ENCODE measurements around the gene TCHP. TPM values are rescaled to one million over a fixed set of nuclear protein-coding genes. Genes with fewer than 3 reads are reported as not detected.
"Not testable (repeated sequence)": the region's sequence is repeated elsewhere in the genome, so short reads cannot be mapped to it uniquely, and the experiment has no call there.

The TCHP gene
- total RNA-seq, 1 donor = 11.5 TPM

- no peak overlapping the region for H3K4me3 ChIP-seq (ENCODE audit: low read depth, low read length)
- no peak for TF ChIP-seq CTCF (IDR thresholded peaks at IDR 0.05; ENCODE audit: insufficient read depth, low read length)
- no peak for DNase-seq (ENCODE audit: low read depth)
Measured at GRCh38 chr12:109890620-109891170, 9.4 kb upstream of the TCHP start.

- not testable (repeated sequence) for H3K4me3 ChIP-seq (ENCODE audit: low read depth, low read length); DNase-seq (ENCODE audit: low read depth)
Measured at GRCh38 chr12:109891731-109892130, 8.3 kb upstream of the TCHP start.

GRCh38 chr12:109892165-109892715 is 7.8 kb upstream of the TCHP start:
- TF ChIP-seq CTCF (IDR thresholded peaks at IDR 0.05; ENCODE audit: insufficient read depth, low read length) = no peak

GRCh38 chr12:109892748-109893147 is 7.3 kb upstream of the TCHP start:
- no peak for TF ChIP-seq CTCF (IDR thresholded peaks at IDR 0.05; ENCODE audit: insufficient read depth, low read length)
- no peak overlapping the region for H3K4me3 ChIP-seq (ENCODE audit: low read depth, low read length)
- DNase-seq (ENCODE audit: low read depth) = no peak

More at GRCh38 chr12:109892165-109892715, 7.8 kb upstream of the TCHP start:
- no peak for DNase-seq (ENCODE audit: low read depth)
- no peak overlapping the region for H3K4me3 ChIP-seq (ENCODE audit: low read depth, low read length)

DNA sequence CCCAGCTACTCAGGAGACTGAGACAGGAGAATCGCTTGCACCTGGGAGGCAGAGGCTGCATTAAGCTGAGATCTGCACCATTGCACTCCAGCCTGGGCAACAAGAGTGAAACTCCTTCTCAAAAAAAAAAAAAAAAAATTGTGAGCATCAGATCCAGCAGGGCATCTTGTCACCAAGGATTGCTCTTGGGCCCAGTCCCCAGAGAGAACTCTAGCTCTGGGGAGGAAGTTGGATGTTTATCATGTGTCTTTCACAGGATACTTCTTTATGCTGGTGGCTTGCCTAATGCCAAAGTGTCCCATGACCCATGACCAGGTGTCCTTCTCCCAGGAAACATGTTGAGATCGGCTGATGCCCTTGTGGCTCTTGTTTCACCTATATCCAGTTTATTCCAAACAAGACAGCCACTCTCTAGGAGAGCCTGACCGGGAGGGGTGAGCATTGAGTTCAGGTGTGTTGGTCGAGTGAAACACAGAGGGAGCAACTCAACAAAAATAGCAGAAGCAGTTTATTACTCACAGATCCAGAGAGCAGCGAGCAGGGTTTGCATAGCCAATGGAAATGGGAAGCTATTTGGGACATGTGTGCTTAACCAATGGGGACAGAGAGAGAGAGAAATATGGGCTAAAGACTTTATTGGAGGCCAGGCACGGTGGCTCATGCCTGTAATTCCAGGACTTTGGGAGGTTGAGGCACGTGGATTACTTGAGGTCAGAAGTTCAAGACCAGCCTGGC is 6.6 kb upstream of the TCHP start:
- no peak for DNase-seq (ENCODE audit: low read depth)
- no peak for TF ChIP-seq CTCF (IDR thresholded peaks at IDR 0.05; ENCODE audit: insufficient read depth, low read length)
- no peak overlapping the region for H3K4me3 ChIP-seq (ENCODE audit: low read depth, low read length)

GRCh38 chr12:109894939-109895338 is 5.1 kb upstream of the TCHP start:
- DNase-seq (ENCODE audit: low read depth) = no peak
- no peak for TF ChIP-seq CTCF (IDR thresholded peaks at IDR 0.05; ENCODE audit: insufficient read depth, low read length)
- no peak overlapping the region for H3K4me3 ChIP-seq (ENCODE audit: low read depth, low read length)

- no peak overlapping the region for H3K4me3 ChIP-seq (ENCODE audit: low read depth, low read length)
- DNase-seq (ENCODE audit: low read depth) = no peak
- no peak for TF ChIP-seq CTCF (IDR thresholded peaks at IDR 0.05; ENCODE audit: insufficient read depth, low read length)
Measured at GRCh38 chr12:109896188-109896587, 3.9 kb upstream of the TCHP start.
